AG09319 (cell line): ENCODE data around the gene KLHL29.

ENCODE experiments used
- DNase-seq: peaks from one replicate; pipeline ENCODE4 v3.0.0-alpha.2; 2010; ENCODE audit warnings: low read depth; ENCODE audit errors: extremely low read depth
- TF ChIP-seq, protein P1 (sequence below): IDR thresholded peaks from 2 replicates; pipeline ENCODE4 v1.5.1; 2011; ENCODE audit warnings: low read depth, mild to moderate bottlenecking, inconsistent platforms, low read length, moderate library complexity

KLHL29 gene

DNA sequence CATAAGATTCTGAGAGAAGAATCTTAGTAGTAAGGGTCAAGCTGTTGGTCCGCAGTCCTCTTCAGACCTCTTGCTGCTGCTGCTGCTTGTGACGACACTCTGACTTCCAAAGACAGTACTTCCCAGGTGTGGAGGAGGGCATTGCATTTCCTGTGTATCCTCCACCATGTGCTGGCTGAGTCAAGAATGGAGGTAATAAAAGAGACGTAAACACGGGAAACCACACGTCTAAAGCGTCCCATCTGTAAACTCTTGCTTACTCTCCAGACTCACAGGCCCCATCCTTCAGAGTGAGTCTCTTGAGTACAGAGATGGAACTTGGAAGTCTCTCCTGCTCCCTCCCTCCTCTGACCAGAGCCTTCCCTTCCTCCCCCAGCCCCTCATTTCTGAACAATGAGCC is 25.6 kb downstream of the KLHL29 start:
- DNase-seq, result no peak
- TF ChIP-seq, protein P1, sequence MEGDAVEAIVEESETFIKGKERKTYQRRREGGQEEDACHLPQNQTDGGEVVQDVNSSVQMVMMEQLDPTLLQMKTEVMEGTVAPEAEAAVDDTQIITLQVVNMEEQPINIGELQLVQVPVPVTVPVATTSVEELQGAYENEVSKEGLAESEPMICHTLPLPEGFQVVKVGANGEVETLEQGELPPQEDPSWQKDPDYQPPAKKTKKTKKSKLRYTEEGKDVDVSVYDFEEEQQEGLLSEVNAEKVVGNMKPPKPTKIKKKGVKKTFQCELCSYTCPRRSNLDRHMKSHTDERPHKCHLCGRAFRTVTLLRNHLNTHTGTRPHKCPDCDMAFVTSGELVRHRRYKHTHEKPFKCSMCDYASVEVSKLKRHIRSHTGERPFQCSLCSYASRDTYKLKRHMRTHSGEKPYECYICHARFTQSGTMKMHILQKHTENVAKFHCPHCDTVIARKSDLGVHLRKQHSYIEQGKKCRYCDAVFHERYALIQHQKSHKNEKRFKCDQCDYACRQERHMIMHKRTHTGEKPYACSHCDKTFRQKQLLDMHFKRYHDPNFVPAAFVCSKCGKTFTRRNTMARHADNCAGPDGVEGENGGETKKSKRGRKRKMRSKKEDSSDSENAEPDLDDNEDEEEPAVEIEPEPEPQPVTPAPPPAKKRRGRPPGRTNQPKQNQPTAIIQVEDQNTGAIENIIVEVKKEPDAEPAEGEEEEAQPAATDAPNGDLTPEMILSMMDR, result no peak

DNA sequence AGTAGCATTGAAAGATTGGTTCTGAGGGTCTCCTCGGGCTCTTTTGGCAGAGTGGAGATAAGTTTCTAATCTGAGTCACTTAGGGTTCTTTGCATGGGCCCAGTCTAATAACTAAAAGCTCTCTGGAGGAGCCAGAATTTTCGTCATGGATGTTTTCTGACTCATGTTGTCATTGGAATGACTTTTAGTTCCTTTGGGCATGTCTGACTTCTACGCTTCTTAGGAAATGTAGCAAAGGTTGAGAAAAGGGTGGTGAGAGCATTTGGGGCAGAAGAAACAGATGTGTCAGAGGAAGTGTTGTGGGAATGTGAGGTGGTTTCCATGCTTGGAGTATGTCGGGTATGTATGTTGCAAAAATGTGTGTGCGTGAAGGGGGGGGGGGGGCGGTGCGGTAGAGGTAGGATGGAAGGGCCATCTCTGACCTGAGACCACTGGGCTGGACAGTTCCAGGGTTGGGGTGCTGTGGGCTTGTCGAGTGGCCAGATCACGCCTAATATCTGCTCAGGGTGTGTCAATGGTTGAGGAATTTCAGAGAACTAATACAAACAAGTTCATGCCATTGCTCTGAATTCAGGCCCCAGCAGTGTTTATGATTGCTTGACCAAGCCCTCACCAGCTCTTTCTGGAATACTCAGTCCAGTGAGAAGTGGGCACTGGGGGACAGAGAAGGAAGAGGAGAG is 26.9 kb downstream of the KLHL29 start:
- DNase-seq, result peak; percentile 72

GRCh38 chr2:23412556-23413155 is 27.7 kb downstream of the KLHL29 start:
- TF ChIP-seq, protein P1, result no peak
- DNase-seq, result peak; percentile 10

More for the DNA sequence above, 26.9 kb downstream of the KLHL29 start:
- TF ChIP-seq, protein P1, result no peak

- no peak for DNase-seq
- TF ChIP-seq, protein P1, result no peak
These were observed 28.7 kb downstream of the KLHL29 start for GRCh38 chr2:23413641-23414040.

DNA sequence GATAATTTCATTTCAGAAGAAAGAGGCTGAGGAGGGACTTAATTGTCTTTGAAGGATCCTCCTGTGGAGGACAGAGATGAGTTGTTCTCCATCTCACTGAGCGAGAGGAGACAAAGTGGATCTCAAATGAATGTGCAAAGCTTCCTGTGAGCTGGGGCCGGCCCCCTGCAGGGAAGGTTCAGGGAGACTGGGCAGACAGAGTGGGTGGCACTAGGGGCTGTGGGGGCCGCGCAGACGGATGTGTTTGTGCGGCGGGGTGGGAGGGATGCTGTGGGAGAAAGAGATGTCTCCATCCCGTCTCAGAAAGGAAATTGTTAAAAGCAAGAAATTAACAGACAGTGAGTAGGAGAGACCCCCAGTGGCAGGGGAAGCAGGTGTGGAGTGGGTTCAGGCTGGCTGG is 29.1 kb downstream of the KLHL29 start:
- no peak for DNase-seq

GRCh38 chr2:23414871-23415270 is 29.9 kb downstream of the KLHL29 start:
- TF ChIP-seq, protein P1, result peak; percentile 4
- DNase-seq, result no peak

More for the DNA sequence above, 29.1 kb downstream of the KLHL29 start:
- TF ChIP-seq, protein P1, result no peak

GRCh38 chr2:23417310-23417709 is 32.3 kb downstream of the KLHL29 start:
- TF ChIP-seq, protein P1, result no peak
- no peak for DNase-seq
